ENCODE results near the gene ACTG2.

GRCh38 chr2:73906847-73907505, 14.2 kb downstream of the ACTG2 start:
- TF ChIP-seq CTCF (IDR thresholded peaks at IDR 0.05; ENCODE audit: insufficient read depth, low read length, poor library complexity, severe bottlenecking) = no peak
- TF ChIP-seq EZH2phosphoT487 (conservative IDR thresholded peaks at IDR 0.05; ENCODE audit: low read length) = no peak

Data from SU-DHL-6 (cell line).